ENCODE data around the gene EPHB1. TPM values are rescaled to one million over a fixed set of nuclear protein-coding genes. Genes with fewer than 3 reads are reported as not detected.
A peak's percentile ranks its signal among the peaks of the same experiment; 100 is the strongest.

The EPHB1 gene
- total and polyA plus RNA-seq, 4 donors: 0.23 to 1.7 (median 0.52) TPM

DNA sequence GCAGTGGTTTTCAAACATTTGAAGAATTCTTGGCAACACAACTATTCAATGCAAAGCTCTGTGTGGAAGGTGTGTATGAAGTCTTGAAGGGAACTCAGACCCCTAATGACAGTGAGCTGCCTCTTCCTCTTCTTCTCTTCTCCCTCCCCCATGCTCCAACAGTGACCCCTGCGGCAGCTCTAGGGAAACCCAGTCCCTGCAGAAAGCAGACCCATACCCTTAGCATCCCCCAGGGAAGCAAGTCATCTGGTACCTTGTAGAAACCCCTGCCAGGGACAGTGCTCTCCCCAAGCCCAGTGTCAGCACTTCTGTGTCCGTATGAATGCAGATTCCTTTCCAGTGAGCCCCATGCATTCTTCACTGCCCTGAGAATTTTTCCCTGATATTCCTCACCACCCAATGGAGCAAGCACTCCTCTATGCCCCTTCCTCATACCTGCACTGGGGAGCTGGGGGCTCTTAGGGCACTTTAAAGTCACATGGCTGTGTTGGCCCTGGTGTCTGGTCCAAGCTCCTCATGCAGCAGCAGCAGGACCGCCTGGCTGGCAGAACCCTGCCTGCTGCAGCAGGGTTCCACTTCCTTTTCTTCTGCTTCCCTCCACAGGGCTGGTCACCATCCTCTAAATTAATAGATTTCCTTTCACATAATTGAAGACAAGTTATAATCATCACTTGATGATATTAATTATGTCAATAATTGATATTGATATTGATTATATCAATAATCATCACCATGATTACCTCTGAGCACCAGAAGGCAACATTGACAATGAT is 442.5 kb downstream of the EPHB1 start:
- DNase-seq (ENCODE audit: low spot score): no peak
- H3K9me3 ChIP-seq (ENCODE audit: control insufficient read depth in 4 of 4, low read length in 3 of 4): peaks cover 0 to 1% (median 0%) of the 10 kb centered on the region in 4 donors
- H3K9ac ChIP-seq (ENCODE audit: low read depth in 1 of 2, low read length in 2 of 2): no peak overlapping the region
- WGBS: 68% methylated on average over 3 of the region's 3 CpGs
- H3K4me3 ChIP-seq (ENCODE audit: low read depth in 1 of 3, low read length in 3 of 3): no peak overlapping the region
- H3K27me3 ChIP-seq (ENCODE audit: control insufficient read depth in 4 of 4, insufficient read depth in 4 of 4, low read length in 3 of 4): no peaks in the 10 kb centered on the region
- no peaks in the 10 kb centered on the region for H3K36me3 ChIP-seq (ENCODE audit: control insufficient read depth in 4 of 4, insufficient read depth in 3 of 4, low read depth in 1 of 4, low read length in 3 of 4)
- H3K4me1 ChIP-seq (ENCODE audit: control insufficient read depth in 4 of 4, insufficient read depth in 4 of 4, low read length in 3 of 4): peaks cover 0 to 4% (median 0%) of the 10 kb centered on the region in 4 donors
- peak in 1 of 2 donors; percentile 16 for TF ChIP-seq RAD21 (IDR thresholded peaks at IDR 0.05)
- TF ChIP-seq GABPA (IDR thresholded peaks at IDR 0.05 in 1 of 2, conservative IDR thresholded peaks at IDR 0.05 in 1 of 2): no peak
- H3K27ac ChIP-seq (ENCODE audit: low read depth in 1 of 2, low read length in 2 of 2): no peak overlapping the region

DNA sequence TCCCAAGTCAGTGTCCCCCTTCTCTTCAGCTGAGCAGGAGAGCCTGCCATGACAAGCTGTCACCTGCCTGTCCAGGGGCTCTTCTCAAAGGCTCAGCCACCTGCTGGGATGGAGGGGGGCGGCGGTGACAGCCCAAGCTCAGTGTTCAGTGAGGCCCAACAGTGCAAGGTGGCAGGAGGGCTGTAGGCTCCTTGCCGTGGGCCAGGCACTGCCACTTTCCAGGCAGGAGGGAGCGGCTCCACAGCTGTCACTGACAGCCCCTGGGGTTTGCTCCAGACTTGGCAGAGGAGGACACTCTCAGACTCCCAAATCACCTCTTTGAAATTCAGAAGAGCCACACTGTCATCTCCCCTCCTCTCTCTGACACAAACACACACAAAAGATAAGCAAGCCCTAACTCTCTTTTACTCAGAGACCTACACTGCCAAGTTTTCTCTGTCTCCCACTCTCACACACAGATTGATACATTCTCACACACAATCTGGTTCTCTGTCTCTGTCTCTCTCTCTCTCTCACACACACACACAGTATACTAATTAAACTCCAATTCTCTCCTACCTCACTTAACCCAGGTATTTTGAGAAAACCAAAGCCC is 443.3 kb downstream of the EPHB1 start:
- TF ChIP-seq, protein P1, sequence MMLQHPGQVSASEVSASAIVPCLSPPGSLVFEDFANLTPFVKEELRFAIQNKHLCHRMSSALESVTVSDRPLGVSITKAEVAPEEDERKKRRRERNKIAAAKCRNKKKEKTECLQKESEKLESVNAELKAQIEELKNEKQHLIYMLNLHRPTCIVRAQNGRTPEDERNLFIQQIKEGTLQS (IDR thresholded peaks at IDR 0.05): no peak
- TF ChIP-seq FOXA1 (IDR thresholded peaks at IDR 0.05) (no peak), TAF1 (conservative IDR thresholded peaks at IDR 0.05) (no peak), JUND (IDR thresholded peaks at IDR 0.05) (no peak), FOXA2 (IDR thresholded peaks at IDR 0.05) (no peak), YY1 (IDR thresholded peaks at IDR 0.05) (no peak), EGR1 (IDR thresholded peaks at IDR 0.05; ENCODE audit: low read depth in 2 of 2) (no peak), RXRA (IDR thresholded peaks at IDR 0.05) (no peak), GABPA (IDR thresholded peaks at IDR 0.05 in 1 of 2, conservative IDR thresholded peaks at IDR 0.05 in 1 of 2) (no peak), NR2F2 (IDR thresholded peaks at IDR 0.05) (no peak), HNF4A (conservative IDR thresholded peaks at IDR 0.05) (no peak)
- TF ChIP-seq, protein P2, sequence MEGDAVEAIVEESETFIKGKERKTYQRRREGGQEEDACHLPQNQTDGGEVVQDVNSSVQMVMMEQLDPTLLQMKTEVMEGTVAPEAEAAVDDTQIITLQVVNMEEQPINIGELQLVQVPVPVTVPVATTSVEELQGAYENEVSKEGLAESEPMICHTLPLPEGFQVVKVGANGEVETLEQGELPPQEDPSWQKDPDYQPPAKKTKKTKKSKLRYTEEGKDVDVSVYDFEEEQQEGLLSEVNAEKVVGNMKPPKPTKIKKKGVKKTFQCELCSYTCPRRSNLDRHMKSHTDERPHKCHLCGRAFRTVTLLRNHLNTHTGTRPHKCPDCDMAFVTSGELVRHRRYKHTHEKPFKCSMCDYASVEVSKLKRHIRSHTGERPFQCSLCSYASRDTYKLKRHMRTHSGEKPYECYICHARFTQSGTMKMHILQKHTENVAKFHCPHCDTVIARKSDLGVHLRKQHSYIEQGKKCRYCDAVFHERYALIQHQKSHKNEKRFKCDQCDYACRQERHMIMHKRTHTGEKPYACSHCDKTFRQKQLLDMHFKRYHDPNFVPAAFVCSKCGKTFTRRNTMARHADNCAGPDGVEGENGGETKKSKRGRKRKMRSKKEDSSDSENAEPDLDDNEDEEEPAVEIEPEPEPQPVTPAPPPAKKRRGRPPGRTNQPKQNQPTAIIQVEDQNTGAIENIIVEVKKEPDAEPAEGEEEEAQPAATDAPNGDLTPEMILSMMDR (IDR thresholded peaks at IDR 0.05; ENCODE audit: low read depth, low read length, missing input control): no peak
- TF ChIP-seq, protein P3, sequence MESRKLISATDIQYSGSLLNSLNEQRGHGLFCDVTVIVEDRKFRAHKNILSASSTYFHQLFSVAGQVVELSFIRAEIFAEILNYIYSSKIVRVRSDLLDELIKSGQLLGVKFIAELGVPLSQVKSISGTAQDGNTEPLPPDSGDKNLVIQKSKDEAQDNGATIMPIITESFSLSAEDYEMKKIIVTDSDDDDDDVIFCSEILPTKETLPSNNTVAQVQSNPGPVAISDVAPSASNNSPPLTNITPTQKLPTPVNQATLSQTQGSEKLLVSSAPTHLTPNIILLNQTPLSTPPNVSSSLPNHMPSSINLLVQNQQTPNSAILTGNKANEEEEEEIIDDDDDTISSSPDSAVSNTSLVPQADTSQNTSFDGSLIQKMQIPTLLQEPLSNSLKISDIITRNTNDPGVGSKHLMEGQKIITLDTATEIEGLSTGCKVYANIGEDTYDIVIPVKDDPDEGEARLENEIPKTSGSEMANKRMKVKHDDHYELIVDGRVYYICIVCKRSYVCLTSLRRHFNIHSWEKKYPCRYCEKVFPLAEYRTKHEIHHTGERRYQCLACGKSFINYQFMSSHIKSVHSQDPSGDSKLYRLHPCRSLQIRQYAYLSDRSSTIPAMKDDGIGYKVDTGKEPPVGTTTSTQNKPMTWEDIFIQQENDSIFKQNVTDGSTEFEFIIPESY (IDR thresholded peaks at IDR 0.05): no peak
- TF ChIP-seq, protein P4, sequence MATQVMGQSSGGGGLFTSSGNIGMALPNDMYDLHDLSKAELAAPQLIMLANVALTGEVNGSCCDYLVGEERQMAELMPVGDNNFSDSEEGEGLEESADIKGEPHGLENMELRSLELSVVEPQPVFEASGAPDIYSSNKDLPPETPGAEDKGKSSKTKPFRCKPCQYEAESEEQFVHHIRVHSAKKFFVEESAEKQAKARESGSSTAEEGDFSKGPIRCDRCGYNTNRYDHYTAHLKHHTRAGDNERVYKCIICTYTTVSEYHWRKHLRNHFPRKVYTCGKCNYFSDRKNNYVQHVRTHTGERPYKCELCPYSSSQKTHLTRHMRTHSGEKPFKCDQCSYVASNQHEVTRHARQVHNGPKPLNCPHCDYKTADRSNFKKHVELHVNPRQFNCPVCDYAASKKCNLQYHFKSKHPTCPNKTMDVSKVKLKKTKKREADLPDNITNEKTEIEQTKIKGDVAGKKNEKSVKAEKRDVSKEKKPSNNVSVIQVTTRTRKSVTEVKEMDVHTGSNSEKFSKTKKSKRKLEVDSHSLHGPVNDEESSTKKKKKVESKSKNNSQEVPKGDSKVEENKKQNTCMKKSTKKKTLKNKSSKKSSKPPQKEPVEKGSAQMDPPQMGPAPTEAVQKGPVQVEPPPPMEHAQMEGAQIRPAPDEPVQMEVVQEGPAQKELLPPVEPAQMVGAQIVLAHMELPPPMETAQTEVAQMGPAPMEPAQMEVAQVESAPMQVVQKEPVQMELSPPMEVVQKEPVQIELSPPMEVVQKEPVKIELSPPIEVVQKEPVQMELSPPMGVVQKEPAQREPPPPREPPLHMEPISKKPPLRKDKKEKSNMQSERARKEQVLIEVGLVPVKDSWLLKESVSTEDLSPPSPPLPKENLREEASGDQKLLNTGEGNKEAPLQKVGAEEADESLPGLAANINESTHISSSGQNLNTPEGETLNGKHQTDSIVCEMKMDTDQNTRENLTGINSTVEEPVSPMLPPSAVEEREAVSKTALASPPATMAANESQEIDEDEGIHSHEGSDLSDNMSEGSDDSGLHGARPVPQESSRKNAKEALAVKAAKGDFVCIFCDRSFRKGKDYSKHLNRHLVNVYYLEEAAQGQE (IDR thresholded peaks at IDR 0.05): no peak
- TF ChIP-seq, protein P5, sequence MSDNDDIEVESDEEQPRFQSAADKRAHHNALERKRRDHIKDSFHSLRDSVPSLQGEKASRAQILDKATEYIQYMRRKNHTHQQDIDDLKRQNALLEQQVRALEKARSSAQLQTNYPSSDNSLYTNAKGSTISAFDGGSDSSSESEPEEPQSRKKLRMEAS (IDR thresholded peaks at IDR 0.05): no peak
- Histone ChIP-seq H3K4me1 (ENCODE audit: control insufficient read depth in 4 of 4, insufficient read depth in 4 of 4, low read length in 3 of 4) (peaks cover 0 to 4% (median 0%) of the 10 kb centered on the region in 4 donors), H3K9me3 (ENCODE audit: control insufficient read depth in 4 of 4, low read length in 3 of 4) (peaks cover 0 to 1% (median 0%) of the 10 kb centered on the region in 4 donors), H3K27me3 (ENCODE audit: control insufficient read depth in 4 of 4, insufficient read depth in 4 of 4, low read length in 3 of 4) (no peaks in the 10 kb centered on the region), H3K4me3 (ENCODE audit: low read depth in 1 of 3, low read length in 3 of 3) (no peak overlapping the region), H3K9ac (ENCODE audit: low read depth in 1 of 2, low read length in 2 of 2) (no peak overlapping the region), H3K27ac (ENCODE audit: low read depth in 1 of 2, low read length in 2 of 2) (no peak overlapping the region), H3K36me3 (ENCODE audit: control insufficient read depth in 4 of 4, insufficient read depth in 3 of 4, low read depth in 1 of 4, low read length in 3 of 4) (no peaks in the 10 kb centered on the region)
- no peak for DNase-seq (ENCODE audit: low spot score)
- WGBS: 75% methylated on average over 4 of the region's 4 CpGs
